OCI-LY7 (cell line): ENCODE data around the gene SLC16A11. TPM values are rescaled to one million over a fixed set of nuclear protein-coding genes. Genes with fewer than 3 reads are reported as not detected.
A peak's percentile ranks its signal among the peaks of the same experiment; 100 is the strongest.

Source experiments
- BruUV-seq: library from RNA; stranded (reverse); fragments of 400-500 nt; replicated peaks from 2 replicates; lab custom pipeline; 2021; lab: Mats Ljungman, UMichigan
- CTCF ChIA-PET: fragments of 300-600 bp; sonication (Branson Sonifier 250); formaldehyde crosslinking; loops from one replicate; lab custom pipeline; 2022; ENCODE audit warnings: antibody characterized with exemption; ENCODE audit not compliant: unreplicated experiment; lab: Charles Lee
- POLR2A ChIA-PET: fragments of 300-600 bp; sonication (Branson Sonifier 250); formaldehyde crosslinking; loops from one replicate; lab custom pipeline; 2022; ENCODE audit warnings: antibody characterized with exemption; lab: Charles Lee
- DNase-seq: peaks from one replicate; pipeline ENCODE4 v3.0.0-alpha.2; 2015; ENCODE audit warnings: low spot score
- H2AFZ ChIP-seq: fragments of 200-600 bp; sonication (generic), shearing (Covaris generic); 2 replicates; pipeline ENCODE4 v1.6.1; 2014; ENCODE audit warnings: mild to moderate bottlenecking, antibody characterized with exemption, low read length, moderate library complexity
- H3K27ac ChIP-seq: fragments of 200-600 bp; sonication (generic); 2 replicates; pipeline ENCODE4 v1.5.1; 2014; ENCODE audit warnings: mixed run types, low read depth, mild to moderate bottlenecking, moderate library complexity, low read length, inconsistent platforms; ENCODE audit not compliant: poor library complexity, severe bottlenecking
- H3K36me3 ChIP-seq: fragments of 200-600 bp; sonication (generic); 2 replicates; pipeline ENCODE4 v1.6.1; 2014; ENCODE audit warnings: mild to moderate bottlenecking, antibody characterized with exemption, low read length, moderate library complexity, mixed read lengths; ENCODE audit not compliant: insufficient read depth
- H3K4me1 ChIP-seq: fragments of 200-600 bp; sonication (generic); 2 replicates; pipeline ENCODE4 v1.5.1; 2014; ENCODE audit warnings: mild to moderate bottlenecking, low read length; ENCODE audit not compliant: insufficient read depth, poor library complexity, severe bottlenecking
- H3K4me2 ChIP-seq: fragments of 200-600 bp; sonication (generic); 2 replicates; pipeline ENCODE4 v1.6.1; 2014; ENCODE audit warnings: mild to moderate bottlenecking, low read length
- H3K4me3 ChIP-seq: fragments of 200-600 bp; sonication (generic); 2 replicates; pipeline ENCODE4 v1.5.1; 2014; ENCODE audit warnings: mild to moderate bottlenecking, low read depth, low read length; ENCODE audit not compliant: poor library complexity, severe bottlenecking
- H3K79me2 ChIP-seq: fragments of 200-600 bp; sonication (generic); 2 replicates; pipeline ENCODE4 v1.6.1; 2016; ENCODE audit warnings: low read depth, mild to moderate bottlenecking, low read length, moderate library complexity, mixed read lengths; ENCODE audit not compliant: insufficient read depth
- H3K9me2 ChIP-seq: fragments of 200-600 bp; sonication (generic); 2 replicates; pipeline ENCODE4 v1.6.1; 2016; ENCODE audit warnings: mild to moderate bottlenecking, low read length, mixed read lengths; ENCODE audit not compliant: insufficient read depth
- H3K9me3 ChIP-seq: fragments of 200-600 bp; sonication (generic); 2 replicates; pipeline ENCODE4 v1.6.1; 2014; ENCODE audit warnings: mild to moderate bottlenecking, mixed run types, low read length, mixed read lengths
- H4K20me1 ChIP-seq: fragments of 200-600 bp; sonication (generic); 2 replicates; pipeline ENCODE4 v1.6.1; 2014; ENCODE audit warnings: mild to moderate bottlenecking, antibody characterized with exemption, low read length, moderate library complexity, mixed read lengths; ENCODE audit not compliant: insufficient read depth
- EZH2phosphoT487 ChIP-seq: fragments of 200-600 bp; sonication (generic); IDR thresholded peaks from 2 replicates; pipeline ENCODE4 v1.6.1; 2018; ENCODE audit warnings: low read depth, borderline replicate concordance, mild to moderate bottlenecking, mixed run types, antibody characterized with exemption, low read length, moderate library complexity, mixed read lengths
- intact Hi-C: fragments of 100-400 bp; cut with micrococcal nuclease; formaldehyde crosslinking; loops from one replicate; pipeline ENCODE4 v1.10.0; 2022; ENCODE audit not compliant: unreplicated experiment
- total RNA-seq, 2 experiments: library from RNA; depleted of rRNA in 1 of 2; stranded (reverse); fragments of >200 nt in 1 of 2; shearing (Covaris generic) in 1 of 2; gene quantifications; 2 replicates each; pipeline ENCODE4 v1.2.3, GENCODE V29; 2014 to 2022
- TF ChIP-seq, protein P1 (sequence below): fragments of 200-600 bp; sonication (generic); conservative IDR thresholded peaks from 2 replicates; pipeline ENCODE4 v1.5.1; 2014; ENCODE audit warnings: mild to moderate bottlenecking, antibody characterized with exemption, low read length, moderate library complexity, mixed read lengths

The SLC16A11 gene
- total RNA-seq, 2 experiments from 2014 or later, result not detected

DNA sequence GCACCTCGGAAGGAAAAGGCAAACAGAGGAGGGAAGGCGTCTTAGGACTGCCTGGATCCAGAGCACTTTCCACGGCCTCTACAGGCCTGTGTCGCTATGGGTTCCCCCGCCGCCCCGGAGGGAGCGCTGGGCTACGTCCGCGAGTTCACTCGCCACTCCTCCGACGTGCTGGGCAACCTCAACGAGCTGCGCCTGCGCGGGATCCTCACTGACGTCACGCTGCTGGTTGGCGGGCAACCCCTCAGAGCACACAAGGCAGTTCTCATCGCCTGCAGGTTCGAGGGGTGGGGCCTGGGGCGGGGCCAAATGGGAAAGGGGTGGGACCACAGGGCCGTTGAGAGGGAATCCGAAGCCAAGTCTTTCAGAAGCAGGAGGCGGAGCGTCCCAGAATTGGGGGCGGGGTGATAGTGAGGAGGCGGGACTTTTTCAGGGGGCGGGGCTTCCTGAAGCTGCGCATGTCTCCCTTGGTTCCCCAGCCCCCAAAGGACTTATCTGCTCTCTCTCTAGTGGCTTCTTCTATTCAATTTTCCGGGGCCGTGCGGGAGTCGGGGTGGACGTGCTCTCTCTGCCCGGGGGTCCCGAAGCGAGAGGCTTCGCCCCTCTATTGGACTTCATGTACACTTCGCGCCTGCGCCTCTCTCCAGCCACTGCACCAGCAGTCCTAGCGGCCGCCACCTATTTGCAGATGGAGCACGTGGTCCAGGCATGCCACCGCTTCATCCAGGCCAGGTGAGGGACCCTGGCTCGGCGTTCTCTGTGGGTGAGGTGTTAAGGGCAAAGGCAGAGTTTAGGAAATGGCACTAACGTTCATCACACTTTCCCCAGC, 20.1 kb downstream of the SLC16A11 start:
- Histone ChIP-seq H4K20me1 (no peaks in the 10 kb centered on the region), H3K4me3 (no peak overlapping the region), H3K36me3 (no peaks in the 10 kb centered on the region), H3K9me3 (no peaks in the 10 kb centered on the region), H3K27ac (no peak overlapping the region), H3K4me1 (peaks cover 10% of the 10 kb centered on the region), H3K9me2 (no peaks in the 10 kb centered on the region), H2AFZ (no peak overlapping the region), H3K79me2 (no peaks in the 10 kb centered on the region), H3K4me2 (no peak overlapping the region)
- peak; percentile 53 for DNase-seq
- ChIA-PET CTCF (no interaction called here), POLR2A (no interaction called here)
- TF ChIP-seq, protein P1, sequence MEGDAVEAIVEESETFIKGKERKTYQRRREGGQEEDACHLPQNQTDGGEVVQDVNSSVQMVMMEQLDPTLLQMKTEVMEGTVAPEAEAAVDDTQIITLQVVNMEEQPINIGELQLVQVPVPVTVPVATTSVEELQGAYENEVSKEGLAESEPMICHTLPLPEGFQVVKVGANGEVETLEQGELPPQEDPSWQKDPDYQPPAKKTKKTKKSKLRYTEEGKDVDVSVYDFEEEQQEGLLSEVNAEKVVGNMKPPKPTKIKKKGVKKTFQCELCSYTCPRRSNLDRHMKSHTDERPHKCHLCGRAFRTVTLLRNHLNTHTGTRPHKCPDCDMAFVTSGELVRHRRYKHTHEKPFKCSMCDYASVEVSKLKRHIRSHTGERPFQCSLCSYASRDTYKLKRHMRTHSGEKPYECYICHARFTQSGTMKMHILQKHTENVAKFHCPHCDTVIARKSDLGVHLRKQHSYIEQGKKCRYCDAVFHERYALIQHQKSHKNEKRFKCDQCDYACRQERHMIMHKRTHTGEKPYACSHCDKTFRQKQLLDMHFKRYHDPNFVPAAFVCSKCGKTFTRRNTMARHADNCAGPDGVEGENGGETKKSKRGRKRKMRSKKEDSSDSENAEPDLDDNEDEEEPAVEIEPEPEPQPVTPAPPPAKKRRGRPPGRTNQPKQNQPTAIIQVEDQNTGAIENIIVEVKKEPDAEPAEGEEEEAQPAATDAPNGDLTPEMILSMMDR, result no peak
- no peak for TF ChIP-seq EZH2phosphoT487
- intact Hi-C loops, result loop anchor here (5.0 kb wide), 1 partner anchor 111 kb away; no protein-coding TSS in a partner anchor
- no TSS peak for BruUV-seq

DNA sequence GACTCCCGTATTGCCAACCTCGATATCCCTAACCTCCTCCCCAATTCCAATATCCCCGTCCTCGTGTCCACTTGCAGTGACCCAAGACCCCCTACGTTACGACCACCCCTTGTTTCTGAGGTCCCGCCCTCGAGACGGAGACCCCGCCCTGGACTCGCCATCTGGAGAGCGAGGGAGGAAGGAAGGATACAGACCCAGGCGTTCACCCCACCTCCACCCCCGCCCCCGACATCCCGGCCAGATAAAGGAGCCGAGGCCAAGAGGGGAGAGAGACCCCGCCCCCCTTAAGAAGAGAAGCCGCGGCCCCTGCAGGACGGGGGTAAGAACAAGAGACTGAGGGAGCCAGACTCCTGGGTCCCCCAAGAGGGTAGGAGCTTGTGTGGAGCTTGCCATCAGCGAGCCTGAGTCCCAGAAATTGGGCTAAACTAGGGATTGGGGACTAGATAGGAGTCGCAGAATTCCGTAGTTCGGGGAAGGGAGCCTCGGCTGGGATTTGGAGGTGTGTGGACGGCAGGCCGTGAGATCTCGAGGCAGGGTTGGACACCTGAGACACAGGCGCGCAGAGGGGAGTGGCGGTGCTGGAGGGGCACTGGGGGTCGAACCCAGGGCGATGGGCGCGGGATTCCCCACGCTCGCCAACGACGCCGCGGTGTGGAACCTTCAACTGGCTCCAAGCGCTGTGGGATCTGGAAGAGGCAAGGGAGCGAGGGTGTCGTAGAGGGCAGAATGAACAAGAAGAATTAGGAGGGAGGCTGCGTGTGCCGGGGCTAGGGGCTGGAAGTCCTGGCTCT, 20.9 kb downstream of the SLC16A11 start, which contains the start of gene BCL6B:
Gene BCL6B, plus strand, starts transcription at position 270 of the 791 bp plus-strand sequence. CDS start 622 bp downstream, outside the sequence.
- Histone ChIP-seq H3K4me3 (peak within 1 kb of the TSS; percentile 8), H3K79me2 (no peaks in the 10 kb centered on the region), H3K27ac (no peak within 1 kb of the TSS), H3K4me1 (peaks cover 10% of the 10 kb centered on the region), H3K36me3 (no peaks in the 10 kb centered on the region), H3K9me2 (no peaks in the 10 kb centered on the region), H3K9me3 (no peaks in the 10 kb centered on the region), H2AFZ (peak within 1 kb of the TSS; percentile 43; the same call in 1 of the 2 replicates), H4K20me1 (no peaks in the 10 kb centered on the region), H3K4me2 (peak within 1 kb of the TSS; percentile 22)
- intact Hi-C loops, result loop anchor here (5.0 kb wide), 1 partner anchor 111 kb away; no protein-coding TSS in a partner anchor
- no peak for TF ChIP-seq EZH2phosphoT487
- ChIA-PET CTCF (no interaction called here), POLR2A (no interaction called here)
- BruUV-seq, result no TSS peak
- no peak for DNase-seq
